OCI-LY1 (cell line): Measurements from ENCODE around the gene GALNT2.

ENCODE experiments used
- H2AFZ ChIP-seq: fragments of 200-600 bp; sonication (generic), shearing (Covaris generic); 2 replicates; pipeline ENCODE4 v1.6.0; 2014; ENCODE audit warnings: antibody characterized with exemption, mild to moderate bottlenecking, low read length
- H3F3A ChIP-seq: fragments of 200-600 bp; sonication (generic), shearing (Covaris generic); 2 replicates; pipeline ENCODE4 v1.6.0; 2014; ENCODE audit warnings: mild to moderate bottlenecking, antibody characterized with exemption, low read length, moderate library complexity; ENCODE audit not compliant: insufficient read depth
- H3K27ac ChIP-seq: fragments of 200-600 bp; sonication (generic); 2 replicates; pipeline ENCODE4 v1.5.1; 2014; ENCODE audit warnings: low read length, mixed run types, mild to moderate bottlenecking, low read depth; ENCODE audit not compliant: poor library complexity, severe bottlenecking
- H3K27me3 ChIP-seq: fragments of 200-600 bp; sonication (generic); 2 replicates; pipeline ENCODE4 v1.6.0; 2014; ENCODE audit warnings: antibody characterized with exemption, mild to moderate bottlenecking, low read length, moderate library complexity; ENCODE audit not compliant: insufficient read depth
- H3K36me3 ChIP-seq: fragments of 200-600 bp; sonication (generic); 2 replicates; pipeline ENCODE4 v1.6.1; 2014; ENCODE audit warnings: mild to moderate bottlenecking, antibody characterized with exemption, low read length, moderate library complexity, mixed read lengths; ENCODE audit not compliant: insufficient read depth
- H3K4me1 ChIP-seq: fragments of 200-600 bp; sonication (generic); 2 replicates; pipeline ENCODE4 v1.5.1; 2014; ENCODE audit warnings: mild to moderate bottlenecking, low read length, moderate library complexity; ENCODE audit not compliant: insufficient read depth, severe bottlenecking
- H3K4me2 ChIP-seq: fragments of 200-600 bp; sonication (generic), shearing (Covaris generic); 2 replicates; pipeline ENCODE4 v1.6.1; 2014; ENCODE audit warnings: low read length
- H3K4me3 ChIP-seq: fragments of 200-600 bp; sonication (generic); 2 replicates; pipeline ENCODE4 v1.5.1; 2014; ENCODE audit warnings: low read length, low read depth, mild to moderate bottlenecking, mixed read lengths; ENCODE audit not compliant: poor library complexity, severe bottlenecking
- H3K79me2 ChIP-seq: fragments of 200-600 bp; shearing (Covaris generic); 2 replicates; pipeline ENCODE4 v1.6.1; 2016; ENCODE audit warnings: mixed run types, low read length, mixed read lengths; ENCODE audit not compliant: insufficient read depth
- H3K9ac ChIP-seq: fragments of 200-600 bp; sonication (generic), shearing (Covaris generic); 2 replicates; pipeline ENCODE4 v1.6.1; 2014; ENCODE audit warnings: mild to moderate bottlenecking, low read length, mixed read lengths
- H3K9me2 ChIP-seq: fragments of 200-600 bp; sonication (generic), shearing (Covaris generic); 2 replicates; pipeline ENCODE4 v1.6.1; 2014; ENCODE audit warnings: low read depth, mild to moderate bottlenecking, low read length, mixed read lengths
- H3K9me3 ChIP-seq: fragments of 200-600 bp; shearing (Covaris generic); 2 replicates; pipeline ENCODE4 v1.6.1; 2014; ENCODE audit warnings: low read length, mixed read lengths
- H4K20me1 ChIP-seq: fragments of 200-600 bp; sonication (generic), shearing (Covaris generic); 2 replicates; pipeline ENCODE4 v1.6.0; 2016; ENCODE audit warnings: mild to moderate bottlenecking, low read length; ENCODE audit not compliant: insufficient read depth
- CTCF ChIP-seq: fragments of 200-600 bp; sonication (generic), shearing (Covaris generic); IDR thresholded peaks from 2 replicates; pipeline ENCODE4 v1.5.1; 2017; ENCODE audit warnings: mild to moderate bottlenecking, antibody characterized with exemption, low read length, moderate library complexity, mixed read lengths
- EZH2 ChIP-seq: fragments of 200-600 bp; sonication (generic), shearing (Covaris generic); IDR thresholded peaks from 2 replicates; pipeline ENCODE4 v1.8.0; 2017; ENCODE audit warnings: borderline replicate concordance, mixed run types, mild to moderate bottlenecking, antibody characterized with exemption, low read length, moderate library complexity, mixed read lengths

Gene GALNT2

GRCh38 chr1:230218667-230219066 lies 151.6 kb downstream of the GALNT2 start:
- Histone ChIP-seq H3K9me3 (no peaks in the 10 kb centered on the region), H4K20me1 (no peaks in the 10 kb centered on the region), H3K27ac (no peak overlapping the region), H2AFZ (no peak overlapping the region), H3K27me3 (no peaks in the 10 kb centered on the region), H3F3A (no peaks in the 10 kb centered on the region), H3K79me2 (no peaks in the 10 kb centered on the region; the same call in 1 of the 2 replicates), H3K4me1 (peaks cover 29% of the 10 kb centered on the region), H3K9ac (no peak overlapping the region), H3K36me3 (peaks cover 8% of the 10 kb centered on the region; the same call in 1 of the 2 replicates), H3K4me3 (no peak overlapping the region), H3K9me2 (no peaks in the 10 kb centered on the region), H3K4me2 (no peak overlapping the region)
- TF ChIP-seq CTCF (no peak), EZH2 (no peak)

GRCh38 chr1:230219174-230220067 lies 152.4 kb downstream of the GALNT2 start:
- no peaks in the 10 kb centered on the region for H4K20me1 ChIP-seq
- H3K4me3 ChIP-seq = no peak overlapping the region
- H2AFZ ChIP-seq = no peak overlapping the region
- 0 out of 2 replicates have a peak, but pooled peaks cover 1% of the 10 kb centered on the region for H3K36me3 ChIP-seq
- H3K9ac ChIP-seq = no peak overlapping the region
- no peaks in the 10 kb centered on the region for H3F3A ChIP-seq
- TF ChIP-seq CTCF = no peak
- no peak for TF ChIP-seq EZH2
- no peaks in the 10 kb centered on the region for H3K9me3 ChIP-seq
- no peak overlapping the region for H3K27ac ChIP-seq
- no peaks in the 10 kb centered on the region for H3K27me3 ChIP-seq
- no peak overlapping the region for H3K4me2 ChIP-seq
- H3K9me2 ChIP-seq = no peaks in the 10 kb centered on the region
- H3K4me1 ChIP-seq = peaks cover 29% of the 10 kb centered on the region
- no peaks in the 10 kb centered on the region for H3K79me2 ChIP-seq

GRCh38 chr1:230220478-230220877 lies 153.4 kb downstream of the GALNT2 start:
- no peaks in the 10 kb centered on the region for H3K27me3 ChIP-seq
- H3F3A ChIP-seq = no peaks in the 10 kb centered on the region
- H3K4me2 ChIP-seq = no peak overlapping the region
- no peak overlapping the region for H3K9ac ChIP-seq
- peaks cover 21% of the 10 kb centered on the region for H3K4me1 ChIP-seq
- TF ChIP-seq CTCF (no peak), EZH2 (no peak)
- no peaks in the 10 kb centered on the region for H3K36me3 ChIP-seq
- no peaks in the 10 kb centered on the region for H3K79me2 ChIP-seq
- no peaks in the 10 kb centered on the region for H3K9me3 ChIP-seq
- H4K20me1 ChIP-seq = no peaks in the 10 kb centered on the region
- no peak overlapping the region for H3K27ac ChIP-seq
- H3K9me2 ChIP-seq = no peaks in the 10 kb centered on the region
- H3K4me3 ChIP-seq = no peak overlapping the region
- no peak overlapping the region for H2AFZ ChIP-seq
